SK-N-SH (cell line): ENCODE measurements around the gene OGFRL1. TPM values are rescaled to one million over a fixed set of nuclear protein-coding genes. Genes with fewer than 3 reads are reported as not detected.

Source experiments
- CTCF ChIA-PET: fragments of 300-600, 350-600 bp; formaldehyde crosslinking; extraction: SDS; loops from one replicate; lab custom pipeline; 2021; lab: Yijun Ruan, JAX
- POLR2A ChIA-PET: fragments of 350-600 bp; sonication (Branson Sonifier 250); formaldehyde crosslinking; extraction: SDS; loops from one replicate; lab custom pipeline; 2020; ENCODE audit warnings: antibody characterized with exemption, inconsistent platforms; lab: Yijun Ruan, JAX
- DNase-seq: peaks from one replicate; pipeline ENCODE4 v3.0.0; 2012
- H2AFZ ChIP-seq: fragments of 200-600 bp; sonication (generic); 2 replicates; pipeline ENCODE4 v1.8.1; 2016; ENCODE audit warnings: antibody characterized with exemption, mild to moderate bottlenecking, low read depth
- H3F3A ChIP-seq: fragments of 200-600 bp; sonication (generic); replicated peaks from 2 replicates; pipeline ENCODE3; 2016; ENCODE audit warnings: antibody characterized with exemption, mild to moderate bottlenecking; ENCODE audit not compliant: insufficient read depth
- H3K27ac ChIP-seq, 2 experiments: fragments of 200-500 bp in 1 of 2; fragments of 200-600 bp in 1 of 2; sonication (Bioruptor generic) in 1 of 2; sonication (generic), shearing (Covaris generic) in 1 of 2; 2 replicates each; pipeline versions ENCODE4 v1.5.1 to v1.6.1; 2014 to 2016; ENCODE audit warnings: low read depth in 2 of 2, inconsistent platforms in 1 of 2, low read length in 1 of 2, mild to moderate bottlenecking in 1 of 2, mixed read lengths in 1 of 2
- H3K27me3 ChIP-seq: fragments of 200-600 bp; sonication (generic), shearing (Covaris generic); 2 replicates; pipeline ENCODE4 v1.6.1; 2016; ENCODE audit warnings: mixed run types; ENCODE audit not compliant: insufficient read depth
- H3K36me3 ChIP-seq, 2 experiments: fragments of 200-500 bp in 1 of 2; fragments of 200-600 bp in 1 of 2; sonication (Bioruptor generic) in 1 of 2; sonication (generic) in 1 of 2; replicated peaks in 1 of 2; 2 replicates each; pipeline versions ENCODE3 to v1.5.1; 2014 to 2016; ENCODE audit warnings: low read length in 1 of 2, mild to moderate bottlenecking in 1 of 2; ENCODE audit not compliant: insufficient read depth in 2 of 2, control insufficient read depth in 1 of 2
- H3K4me1 ChIP-seq, 2 experiments: fragments of 200-500 bp in 1 of 2; fragments of 200-600 bp in 1 of 2; sonication (Bioruptor generic) in 1 of 2; sonication (generic), shearing (Covaris generic) in 1 of 2; 2 replicates each; pipeline versions ENCODE4 v1.5.1 to v1.6.1; 2014 to 2016; ENCODE audit warnings: low read depth in 1 of 2, low read length in 1 of 2, mixed run types in 1 of 2; ENCODE audit not compliant: insufficient read depth in 2 of 2, control insufficient read depth in 1 of 2
- H3K4me2 ChIP-seq: fragments of 200-600 bp; sonication (generic), shearing (Covaris generic); 2 replicates; pipeline ENCODE4 v1.6.1; 2017; ENCODE audit warnings: mixed run types
- H3K4me3 ChIP-seq, 2 experiments: fragments of 200-500 bp in 1 of 2; fragments of 200-600 bp in 1 of 2; sonication (Bioruptor generic) in 1 of 2; sonication (generic), shearing (Covaris generic) in 1 of 2; 2 replicates each; pipeline versions ENCODE4 v1.5.1 to v1.8.1; 2014 to 2016; ENCODE audit warnings: low read depth in 2 of 2, inconsistent platforms in 1 of 2, low read length in 1 of 2, mild to moderate bottlenecking in 1 of 2, mixed read lengths in 1 of 2, moderate library complexity in 1 of 2
- H3K79me2 ChIP-seq: fragments of 200-600 bp; sonication (generic); 2 replicates; pipeline ENCODE4 v1.8.1; 2017; ENCODE audit warnings: mild to moderate bottlenecking; ENCODE audit not compliant: insufficient read depth
- H3K9ac ChIP-seq: fragments of 200-600 bp; sonication (generic); 2 replicates; pipeline ENCODE4 v1.6.1; 2017; ENCODE audit warnings: mixed run types
- H3K9me2 ChIP-seq: fragments of 200-600 bp; sonication (generic); 2 replicates; pipeline ENCODE4 v1.6.1; 2017; ENCODE audit warnings: mixed run types
- H3K9me3 ChIP-seq: fragments of 200-600 bp; sonication (generic); 2 replicates; pipeline ENCODE4 v1.6.1; 2017; ENCODE audit warnings: mixed run types, mild to moderate bottlenecking, moderate library complexity
- H4K20me1 ChIP-seq: fragments of 200-600 bp; sonication (generic); 2 replicates; pipeline ENCODE4 v1.6.1; 2017; ENCODE audit warnings: mild to moderate bottlenecking, mixed run types; ENCODE audit not compliant: insufficient read depth
- ELF1 ChIP-seq: IDR thresholded peaks from 2 replicates; pipeline ENCODE4 v1.4.0; 2012
- FOSL2 ChIP-seq: IDR thresholded peaks from 2 replicates; pipeline ENCODE4 v1.4.0; 2012; ENCODE audit warnings: low read depth, mild to moderate bottlenecking, moderate library complexity, borderline replicate concordance
- GABPA ChIP-seq: IDR thresholded peaks from 2 replicates; pipeline ENCODE4 v1.4.0; 2012; ENCODE audit warnings: low read depth, mild to moderate bottlenecking
- GATA2 ChIP-seq: sonication (generic); formaldehyde crosslinking; IDR thresholded peaks from 2 replicates; pipeline ENCODE4 v1.5.0; 2020; ENCODE audit warnings: mild to moderate bottlenecking, missing genetic modification reagents
- JUND ChIP-seq: IDR thresholded peaks from 2 replicates; pipeline ENCODE4 v1.4.0; 2012
- MXI1 ChIP-seq: IDR thresholded peaks from 2 replicates; pipeline ENCODE4 v1.6.1; 2012; ENCODE audit warnings: mild to moderate bottlenecking, low read depth, low read length, improper control_type of control experiment
- NFIC ChIP-seq: IDR thresholded peaks from 2 replicates; pipeline ENCODE4 v1.4.0; 2012; ENCODE audit warnings: borderline replicate concordance
- RAD21 ChIP-seq: IDR thresholded peaks from 2 replicates; pipeline ENCODE4 v1.6.1; 2012; ENCODE audit warnings: mild to moderate bottlenecking, low read length
- REST ChIP-seq: IDR thresholded peaks from 2 replicates; pipeline ENCODE4 v1.6.1; 2012; ENCODE audit warnings: mild to moderate bottlenecking, low read depth, low read length, moderate library complexity
- SIN3A ChIP-seq: IDR thresholded peaks from 2 replicates; pipeline ENCODE4 v1.6.1; 2012; ENCODE audit warnings: low read depth, mild to moderate bottlenecking, low read length, moderate library complexity, borderline replicate concordance
- SMC3 ChIP-seq: IDR thresholded peaks from 2 replicates; pipeline ENCODE4 v1.6.1; 2012; ENCODE audit warnings: low read depth, low read length, improper control_type of control experiment
- TAF1 ChIP-seq: IDR thresholded peaks from 2 replicates; pipeline ENCODE4 v1.6.1; 2012; ENCODE audit warnings: low read depth, mild to moderate bottlenecking, low read length, moderate library complexity, borderline replicate concordance
- TEAD4 ChIP-seq: IDR thresholded peaks from 2 replicates; pipeline ENCODE4 v1.4.0; 2012; ENCODE audit warnings: mild to moderate bottlenecking, borderline replicate concordance; ENCODE audit not compliant: insufficient read depth
- USF1 ChIP-seq: IDR thresholded peaks from 2 replicates; pipeline ENCODE4 v1.4.0; 2012; ENCODE audit warnings: low read depth, borderline replicate concordance
- WGBS: methylation state at CpG from one replicate; pipeline ENCODE4 v1.1.6; 2017; ENCODE audit warnings: low lambda C conversion rate; 5-methylcytosine and 5-hydroxymethylcytosine counted together
- polyA plus RNA-seq, 3 experiments: library from polyadenylated mRNA; depleted of rRNA; stranded (reverse); fragments of >200 nt; gene quantifications; 2 replicates each; pipeline ENCODE4 v1.2.3, GENCODE V29; 2012
- TF ChIP-seq, protein P1 (sequence below): fragments of 150-350 bp; IDR thresholded peaks from 2 replicates; pipeline ENCODE4 v1.6.1; 2017; ENCODE audit warnings: antibody characterized with exemption, low read length, low read depth, borderline replicate concordance

The OGFRL1 gene
- polyA plus RNA-seq, 1 of the 3 experiments (the other 2 are of a cell fraction): 2.4 TPM

GRCh38 chr6:71245265-71246049 is 43.2 kb upstream of the OGFRL1 start:
- Histone ChIP-seq H3K36me3 (no peaks in the 10 kb centered on the region), H3F3A (peaks cover 18% of the 10 kb centered on the region), H3K4me2 (no peak overlapping the region), H3K79me2 (no peaks in the 10 kb centered on the region), H3K27me3 (no peaks in the 10 kb centered on the region), H2AFZ (no peak overlapping the region), H3K27ac (no peak overlapping the region), H3K9me2 (no peaks in the 10 kb centered on the region), H4K20me1 (no peaks in the 10 kb centered on the region), H3K9ac (no peak overlapping the region), H3K4me3 (no peak overlapping the region), H3K9me3 (no peaks in the 10 kb centered on the region), H3K4me1 (peaks cover 4 to 26% of the 10 kb centered on the region in 2 experiments; a peak in 3 of 4 replicates)
- no peak for DNase-seq
- TF ChIP-seq GATA2 (CRISPR knock-in tag) (no peak), USF1 (no peak), REST (no peak), SIN3A (no peak), NFIC (no peak), JUND (no peak), ELF1 (no peak), FOSL2 (no peak), TAF1 (no peak), TEAD4 (no peak), RAD21 (no peak), MXI1 (no peak), GABPA (no peak), SMC3 (no peak)
- TF ChIP-seq, protein P1, sequence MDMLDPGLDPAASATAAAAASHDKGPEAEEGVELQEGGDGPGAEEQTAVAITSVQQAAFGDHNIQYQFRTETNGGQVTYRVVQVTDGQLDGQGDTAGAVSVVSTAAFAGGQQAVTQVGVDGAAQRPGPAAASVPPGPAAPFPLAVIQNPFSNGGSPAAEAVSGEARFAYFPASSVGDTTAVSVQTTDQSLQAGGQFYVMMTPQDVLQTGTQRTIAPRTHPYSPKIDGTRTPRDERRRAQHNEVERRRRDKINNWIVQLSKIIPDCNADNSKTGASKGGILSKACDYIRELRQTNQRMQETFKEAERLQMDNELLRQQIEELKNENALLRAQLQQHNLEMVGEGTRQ: no peak
- ChIA-PET CTCF (interaction anchor here (1.1 kb wide), 1 partner anchor 13 kb away, joined by 4 read pairs; no protein-coding TSS in a partner anchor), POLR2A (no interaction called here)
- WGBS: 86% methylated on average over 25 of the region's 31 CpGs
